WTC11 (cell line): ENCODE measurements around the gene BAIAP2.

Source experiments
- CREM ChIP-seq: sonication (generic); formaldehyde crosslinking; IDR thresholded peaks from 2 replicates; pipeline ENCODE4 v1.8.1; 2022; ENCODE audit warnings: mild to moderate bottlenecking, missing genetic modification reagents, moderate library complexity
- NR1H2 ChIP-seq: sonication (generic); formaldehyde crosslinking; IDR thresholded peaks from 2 replicates; pipeline ENCODE4 v1.9.0; 2021; ENCODE audit warnings: mild to moderate bottlenecking, moderate library complexity, missing genetic modification reagents
- RELA ChIP-seq: sonication (generic); formaldehyde crosslinking; IDR thresholded peaks from 2 replicates; pipeline ENCODE4 v1.8.1; 2022; ENCODE audit warnings: missing genetic modification reagents, mild to moderate bottlenecking, borderline replicate concordance
- SMAD4 ChIP-seq: sonication (generic); formaldehyde crosslinking; IDR thresholded peaks from 2 replicates; pipeline ENCODE4 v1.8.0; 2022; ENCODE audit warnings: mild to moderate bottlenecking, missing genetic modification reagents
- ZBTB21 ChIP-seq: sonication (generic); formaldehyde crosslinking; IDR thresholded peaks from 2 replicates; pipeline ENCODE4 v1.8.1; 2023; ENCODE audit warnings: mild to moderate bottlenecking, missing genetic modification reagents, borderline replicate concordance
- TF ChIP-seq, protein P1 (sequence below): sonication (generic); formaldehyde crosslinking; IDR thresholded peaks from 2 replicates; pipeline ENCODE4 v1.8.0; 2022; ENCODE audit warnings: mild to moderate bottlenecking, missing genetic modification reagents
- TF ChIP-seq, protein P2 (sequence below): fragments of 200-600 bp; IDR thresholded peaks from 2 replicates; pipeline ENCODE4 v1.8.0; 2022; ENCODE audit warnings: antibody characterized with exemption

DNA sequence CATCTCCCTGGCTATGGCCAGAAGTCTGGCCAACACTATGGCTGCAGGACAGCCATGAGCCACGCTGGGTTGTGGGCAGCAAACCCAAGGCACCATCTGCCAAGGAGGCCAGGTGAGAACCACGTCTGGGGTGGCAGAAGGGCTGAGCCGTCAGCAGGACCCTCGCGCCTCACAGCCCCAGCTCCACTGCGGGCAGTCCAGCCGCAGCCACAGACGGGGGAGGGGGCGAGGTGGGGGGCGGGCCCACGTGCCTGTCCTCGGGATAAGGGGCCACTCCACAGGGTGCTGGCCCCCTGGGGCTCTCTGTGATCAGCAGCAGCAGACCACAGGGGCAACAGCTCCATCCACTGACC, 6.5 kb upstream of the BAIAP2 start:
- TF ChIP-seq CREM (CRISPR knock-in tag) (no peak), ZBTB21 (CRISPR knock-in tag) (no peak), RELA (CRISPR knock-in tag) (no peak), NR1H2 (CRISPR knock-in tag) (no peak), SMAD4 (CRISPR knock-in tag) (no peak)
- TF ChIP-seq, protein P1, sequence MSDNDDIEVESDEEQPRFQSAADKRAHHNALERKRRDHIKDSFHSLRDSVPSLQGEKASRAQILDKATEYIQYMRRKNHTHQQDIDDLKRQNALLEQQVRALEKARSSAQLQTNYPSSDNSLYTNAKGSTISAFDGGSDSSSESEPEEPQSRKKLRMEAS (CRISPR knock-in tag): no peak
- TF ChIP-seq, protein P2, sequence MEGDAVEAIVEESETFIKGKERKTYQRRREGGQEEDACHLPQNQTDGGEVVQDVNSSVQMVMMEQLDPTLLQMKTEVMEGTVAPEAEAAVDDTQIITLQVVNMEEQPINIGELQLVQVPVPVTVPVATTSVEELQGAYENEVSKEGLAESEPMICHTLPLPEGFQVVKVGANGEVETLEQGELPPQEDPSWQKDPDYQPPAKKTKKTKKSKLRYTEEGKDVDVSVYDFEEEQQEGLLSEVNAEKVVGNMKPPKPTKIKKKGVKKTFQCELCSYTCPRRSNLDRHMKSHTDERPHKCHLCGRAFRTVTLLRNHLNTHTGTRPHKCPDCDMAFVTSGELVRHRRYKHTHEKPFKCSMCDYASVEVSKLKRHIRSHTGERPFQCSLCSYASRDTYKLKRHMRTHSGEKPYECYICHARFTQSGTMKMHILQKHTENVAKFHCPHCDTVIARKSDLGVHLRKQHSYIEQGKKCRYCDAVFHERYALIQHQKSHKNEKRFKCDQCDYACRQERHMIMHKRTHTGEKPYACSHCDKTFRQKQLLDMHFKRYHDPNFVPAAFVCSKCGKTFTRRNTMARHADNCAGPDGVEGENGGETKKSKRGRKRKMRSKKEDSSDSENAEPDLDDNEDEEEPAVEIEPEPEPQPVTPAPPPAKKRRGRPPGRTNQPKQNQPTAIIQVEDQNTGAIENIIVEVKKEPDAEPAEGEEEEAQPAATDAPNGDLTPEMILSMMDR: no peak
